ENCODE data around the gene SV2B.

Gene SV2B

GRCh38 chr15:91108421-91108820 lies 8.4 kb downstream of the SV2B start:
- no peak for DNase-seq

DNA sequence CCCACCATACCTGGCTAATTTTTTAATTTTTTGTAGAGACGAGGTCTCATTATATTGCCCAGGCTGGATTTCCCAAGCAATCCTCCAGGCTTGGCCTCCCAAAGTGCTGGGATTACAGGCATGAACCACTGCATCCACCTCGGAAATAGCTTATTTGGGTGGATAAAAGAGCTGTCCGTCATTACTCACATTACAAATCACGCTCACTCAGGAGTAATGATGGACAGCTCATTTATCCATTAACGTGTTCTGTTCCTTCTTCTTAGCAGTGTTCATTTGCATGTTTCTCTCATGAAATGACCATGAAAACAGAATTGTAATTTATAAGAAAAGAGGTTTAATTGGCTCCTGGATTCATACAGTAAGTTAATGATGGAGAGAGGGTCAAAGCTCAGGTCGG lies 9.8 kb downstream of the SV2B start:
- no peak for DNase-seq

GRCh38 chr15:91110407-91110806 lies 10.3 kb downstream of the SV2B start:
- no peak for DNase-seq

- no peak for DNase-seq
Observed at GRCh38 chr15:91113030-91113429, 13.0 kb downstream of the SV2B start.

DNA sequence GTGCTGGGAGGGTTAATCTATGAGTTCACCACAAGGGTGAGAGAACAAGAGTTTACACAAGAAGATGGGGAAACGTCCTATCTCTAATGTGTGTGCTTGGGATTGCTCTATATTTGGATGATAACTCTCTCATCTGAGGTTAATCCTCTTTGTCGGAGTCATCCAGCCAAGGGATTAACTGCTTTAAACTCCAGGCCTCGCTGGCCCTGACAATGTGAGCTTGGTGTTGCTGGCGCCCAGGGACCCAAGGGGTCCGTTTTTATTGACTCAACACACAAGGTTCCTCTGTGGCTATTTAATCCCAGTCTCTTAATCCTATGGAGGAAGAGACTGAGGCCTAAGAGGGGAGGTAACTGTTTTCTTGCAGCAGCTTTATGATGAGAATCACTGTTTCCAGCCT lies 14.2 kb downstream of the SV2B start:
- no peak for DNase-seq

DNA sequence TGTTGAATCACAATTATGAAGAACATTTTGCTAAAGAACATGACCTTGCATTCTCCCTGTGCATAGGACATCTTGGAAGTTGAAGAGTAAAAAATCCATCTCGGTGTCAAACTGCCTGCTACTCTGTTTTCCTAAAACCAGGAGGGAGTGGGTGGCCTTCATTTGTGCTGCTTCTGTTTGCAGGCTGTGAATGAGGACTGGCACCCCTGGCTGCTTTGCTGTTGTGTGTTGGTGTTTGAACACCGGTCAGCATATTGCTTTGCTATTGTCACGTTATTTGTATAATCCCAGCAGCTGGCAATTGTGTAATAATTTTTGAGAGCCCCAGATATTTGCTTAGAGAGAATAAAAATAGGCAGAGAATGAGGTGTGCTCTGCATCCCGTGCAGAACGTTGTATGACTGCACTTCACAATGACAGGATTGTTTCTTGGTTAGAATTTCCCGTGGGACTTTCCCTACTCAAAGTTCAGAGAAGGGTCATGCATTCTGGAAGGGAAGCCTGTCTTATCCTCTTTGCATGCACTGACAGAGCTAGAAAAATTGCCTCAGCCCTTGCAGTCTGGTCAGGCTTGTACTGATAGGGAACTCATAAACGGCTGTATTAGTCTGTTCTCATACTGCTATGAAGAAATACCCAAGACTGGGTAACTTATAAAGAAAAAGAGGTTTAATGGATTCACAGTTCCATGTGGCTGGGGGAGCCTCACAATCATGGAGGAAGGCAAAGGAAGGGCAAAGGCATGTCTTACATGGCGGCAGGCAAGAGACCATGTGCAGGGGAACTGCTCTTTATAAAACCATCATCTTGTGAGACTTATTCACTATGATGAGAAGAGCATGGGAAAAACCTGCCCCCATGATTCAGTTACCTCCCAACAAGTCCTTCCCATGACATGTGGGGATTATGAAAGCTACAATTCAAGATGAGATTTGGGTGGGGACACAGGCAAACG lies 16.3 kb downstream of the SV2B start:
- DNase-seq = no peak

GRCh38 chr15:91117375-91117774 lies 17.3 kb downstream of the SV2B start:
- no peak for DNase-seq

GRCh38 chr15:91118817-91119590 lies 18.9 kb downstream of the SV2B start:
- no peak for DNase-seq

DNA sequence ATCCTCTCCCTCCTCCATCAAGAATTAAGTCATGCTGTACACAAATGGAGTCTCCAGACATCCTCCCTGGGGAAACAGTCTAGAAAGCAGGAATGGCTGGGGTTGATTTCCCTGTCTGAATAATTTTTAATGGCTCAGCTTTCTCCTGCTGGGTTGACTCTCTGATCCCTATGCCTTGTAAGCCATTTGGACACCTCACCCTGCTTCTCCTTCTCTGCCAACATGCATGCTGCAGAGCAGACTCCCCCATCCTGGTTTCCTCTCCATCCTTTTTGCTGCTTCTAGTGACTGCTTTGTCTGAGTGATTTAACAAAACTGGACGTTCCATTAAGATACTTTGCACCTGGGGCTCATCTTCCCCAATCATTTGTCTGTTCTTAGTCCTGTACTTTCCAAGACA lies 22.2 kb downstream of the SV2B start:
- DNase-seq = no peak

GRCh38 chr15:91124132-91124531 lies 24.1 kb downstream of the SV2B start:
- no peak for DNase-seq

DNA sequence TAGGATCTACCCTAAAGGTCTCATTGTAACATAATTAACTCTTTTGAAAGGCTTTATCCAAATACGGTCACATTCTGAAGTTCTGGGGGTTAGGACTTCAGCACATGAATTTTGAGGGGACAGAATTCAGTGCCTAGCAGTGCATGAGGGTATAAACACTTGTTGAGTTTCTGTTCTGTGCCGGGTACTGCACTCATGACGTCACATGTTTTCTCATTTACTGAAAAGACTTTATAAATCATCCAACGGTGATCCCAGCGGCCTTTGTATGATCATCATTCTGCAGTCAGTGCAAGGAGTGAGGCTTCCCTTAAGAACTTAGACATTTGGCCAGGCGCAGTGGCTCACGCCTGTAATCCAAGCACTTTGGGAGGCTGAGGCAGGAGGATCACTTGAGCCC lies 25.1 kb downstream of the SV2B start:
- DNase-seq = no peak

DNA sequence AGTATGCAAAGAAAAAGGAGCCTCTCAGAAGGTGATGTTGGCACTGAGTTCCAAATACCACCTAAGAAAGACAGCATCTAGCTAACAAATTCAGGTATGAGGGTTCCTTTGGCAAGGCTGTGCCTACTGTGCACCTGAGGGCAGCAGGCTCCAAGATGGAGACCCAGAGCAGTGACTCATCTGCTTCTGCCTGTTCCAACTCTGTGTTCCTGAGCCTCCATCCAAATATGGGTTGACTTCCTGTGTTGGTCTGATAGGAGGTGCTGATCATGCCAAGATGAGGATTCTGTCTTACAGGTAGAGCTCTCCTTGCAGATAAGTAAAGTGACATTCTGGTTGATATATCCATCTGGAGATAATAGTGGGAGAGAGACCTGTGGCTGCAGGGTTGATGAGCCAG lies 26.0 kb downstream of the SV2B start:
- no peak for DNase-seq

DNA sequence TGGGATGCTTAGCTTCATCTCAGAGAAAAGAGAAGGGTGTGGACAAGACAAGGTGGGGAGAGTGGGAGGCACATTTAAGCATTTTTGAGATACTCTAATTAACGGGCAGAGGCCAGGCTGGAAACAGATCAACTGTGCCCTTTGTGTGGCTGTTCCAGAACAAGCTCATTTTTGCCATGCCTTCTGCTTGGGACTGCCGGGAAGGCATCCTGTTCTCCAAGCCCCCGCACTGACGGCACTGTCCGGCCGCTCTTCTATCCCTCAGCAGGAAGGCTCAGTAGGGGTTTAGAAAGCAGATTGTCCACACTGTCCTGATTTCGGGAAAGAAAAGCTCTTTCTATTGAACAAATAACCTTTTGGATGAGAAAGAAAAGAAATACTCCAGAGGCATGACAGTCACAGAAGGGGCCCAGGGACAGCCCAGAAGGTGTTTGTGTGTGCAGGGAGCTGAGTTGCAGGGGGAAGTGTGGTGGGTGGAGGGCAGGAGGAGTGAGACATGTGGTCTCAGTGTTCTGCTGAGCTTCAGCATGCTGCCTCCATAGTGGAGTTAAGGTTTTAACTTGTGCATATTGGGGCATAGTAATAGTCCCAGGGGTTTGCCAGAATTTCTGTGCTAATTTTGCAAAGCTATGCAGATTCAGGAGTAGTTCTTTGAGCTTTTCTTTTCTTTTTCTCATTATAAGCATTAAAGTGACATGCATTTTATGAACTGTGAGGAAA lies 27.3 kb downstream of the SV2B start:
- DNase-seq = no peak

- no peak for DNase-seq
Observed at GRCh38 chr15:91128016-91128415, 28.0 kb downstream of the SV2B start.

DNA sequence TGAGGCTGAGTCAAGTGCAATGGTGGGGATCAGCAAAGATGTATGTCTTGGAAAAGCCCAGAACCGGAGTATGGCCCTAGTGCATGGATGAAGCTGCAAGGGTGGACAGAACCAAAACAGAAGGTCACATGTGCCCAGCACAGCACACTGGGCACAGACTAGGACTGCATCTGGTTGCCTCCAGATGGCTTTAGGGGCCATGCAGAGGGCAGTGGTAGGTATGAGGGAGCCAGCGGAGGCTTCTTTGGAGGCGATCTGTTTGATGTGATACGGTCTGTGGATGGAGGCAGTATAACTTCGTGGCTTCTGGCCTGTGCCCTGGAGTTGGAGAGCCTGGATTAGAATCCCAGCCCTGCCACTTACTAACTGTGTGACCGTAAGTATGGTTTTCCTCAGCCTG lies 29.4 kb downstream of the SV2B start:
- no peak for DNase-seq

DNA sequence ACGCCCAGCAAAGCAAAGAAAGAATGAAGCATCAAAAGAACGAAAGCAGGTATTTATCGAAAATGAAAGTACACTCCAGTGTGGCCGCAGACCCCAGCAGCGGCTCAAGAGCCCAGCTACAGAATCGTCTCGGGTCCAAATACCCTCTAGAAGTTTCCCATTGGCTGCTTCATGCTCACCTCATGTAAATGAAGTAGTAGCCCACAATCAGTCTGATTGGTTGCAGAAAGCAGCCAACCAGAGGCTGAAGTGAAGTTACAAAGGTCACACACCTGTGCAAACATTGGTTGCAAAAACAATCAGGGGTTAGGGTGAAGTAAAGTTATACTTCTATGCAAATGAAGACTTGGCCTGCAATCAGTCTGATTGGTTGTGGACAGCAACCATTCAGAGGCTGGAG lies 32.0 kb downstream of the SV2B start:
- DNase-seq = no peak

DNA sequence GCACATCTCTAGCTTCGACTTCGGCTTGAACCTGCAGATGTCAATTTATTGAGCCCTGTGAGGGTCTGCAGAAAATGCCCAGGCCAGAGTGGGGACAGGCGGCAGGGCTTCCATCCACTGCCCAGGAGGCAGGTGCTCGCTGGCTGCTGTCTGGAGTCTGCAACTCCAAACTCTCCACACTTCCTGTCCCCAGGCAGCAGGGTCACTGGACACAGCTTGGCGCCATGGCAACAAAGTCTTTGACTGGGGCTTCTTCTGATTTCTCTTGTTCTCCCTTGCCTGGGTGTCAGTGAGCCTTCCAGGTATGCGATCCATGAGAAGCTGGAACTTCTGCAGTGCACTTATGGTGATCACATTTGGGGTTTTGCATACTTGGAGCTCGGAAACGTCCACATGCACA lies 33.5 kb downstream of the SV2B start:
- DNase-seq = no peak

- DNase-seq = no peak
Observed at GRCh38 chr15:91135201-91136130, 35.4 kb downstream of the SV2B start.

GRCh38 chr15:91136386-91136923 lies 36.4 kb downstream of the SV2B start:
- no peak for DNase-seq

GRCh38 chr15:91140601-91141000 lies 40.5 kb downstream of the SV2B start:
- DNase-seq = no peak

- no peak for DNase-seq
Observed at GRCh38 chr15:91141097-91141496, 41.0 kb downstream of the SV2B start.

Measured in bone marrow (tissue), 2 donors.